ENCODE data around the gene AKNA.

AKNA gene

DNA sequence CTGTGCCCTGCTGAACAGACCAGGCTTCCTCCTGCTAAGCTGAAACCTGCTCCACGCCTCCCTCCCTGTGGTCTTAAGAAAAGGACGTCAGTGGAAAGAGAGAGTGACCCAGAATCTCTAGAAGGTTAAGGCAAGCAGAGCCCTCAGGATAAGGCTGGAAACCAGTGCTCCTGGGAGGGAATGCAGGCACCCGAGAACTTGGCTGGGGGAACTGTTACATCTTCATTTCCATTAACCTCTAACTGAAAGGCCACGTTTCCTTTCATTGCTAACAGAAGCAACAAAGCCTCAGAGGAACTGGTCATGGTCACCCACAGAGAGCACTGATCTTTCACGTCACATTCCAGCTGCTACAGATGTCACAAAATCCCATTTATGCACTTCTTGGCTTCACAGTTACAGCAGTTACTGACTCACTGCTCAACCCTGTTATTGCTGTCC, 26.1 kb upstream of the AKNA start:
- H3K27ac ChIP-seq (ENCODE audit: poor library complexity, severe bottlenecking), result no peak overlapping the region
- no peaks in the 10 kb centered on the region for H3K4me1 ChIP-seq (ENCODE audit: insufficient read depth, poor library complexity, severe bottlenecking)
- DNase-seq (ENCODE audit: low spot score) (no peak), ATAC-seq (ENCODE audit: low read depth) (no peak)
- TF ChIP-seq, protein P1, sequence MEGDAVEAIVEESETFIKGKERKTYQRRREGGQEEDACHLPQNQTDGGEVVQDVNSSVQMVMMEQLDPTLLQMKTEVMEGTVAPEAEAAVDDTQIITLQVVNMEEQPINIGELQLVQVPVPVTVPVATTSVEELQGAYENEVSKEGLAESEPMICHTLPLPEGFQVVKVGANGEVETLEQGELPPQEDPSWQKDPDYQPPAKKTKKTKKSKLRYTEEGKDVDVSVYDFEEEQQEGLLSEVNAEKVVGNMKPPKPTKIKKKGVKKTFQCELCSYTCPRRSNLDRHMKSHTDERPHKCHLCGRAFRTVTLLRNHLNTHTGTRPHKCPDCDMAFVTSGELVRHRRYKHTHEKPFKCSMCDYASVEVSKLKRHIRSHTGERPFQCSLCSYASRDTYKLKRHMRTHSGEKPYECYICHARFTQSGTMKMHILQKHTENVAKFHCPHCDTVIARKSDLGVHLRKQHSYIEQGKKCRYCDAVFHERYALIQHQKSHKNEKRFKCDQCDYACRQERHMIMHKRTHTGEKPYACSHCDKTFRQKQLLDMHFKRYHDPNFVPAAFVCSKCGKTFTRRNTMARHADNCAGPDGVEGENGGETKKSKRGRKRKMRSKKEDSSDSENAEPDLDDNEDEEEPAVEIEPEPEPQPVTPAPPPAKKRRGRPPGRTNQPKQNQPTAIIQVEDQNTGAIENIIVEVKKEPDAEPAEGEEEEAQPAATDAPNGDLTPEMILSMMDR (IDR thresholded peaks at IDR 0.05; ENCODE audit: poor library complexity, severe bottlenecking), result no peak
- H3K9me3 ChIP-seq (ENCODE audit: severe bottlenecking), result no peaks in the 10 kb centered on the region
- no peaks in the 10 kb centered on the region for H3K27me3 ChIP-seq (ENCODE audit: insufficient read depth, poor library complexity, severe bottlenecking)
- no peak overlapping the region for H3K4me3 ChIP-seq (ENCODE audit: severe bottlenecking)
- H3K36me3 ChIP-seq (ENCODE audit: low read depth), result no peaks in the 10 kb centered on the region

- no peaks in the 10 kb centered on the region for H3K27me3 ChIP-seq (ENCODE audit: insufficient read depth, poor library complexity, severe bottlenecking)
- H3K27ac ChIP-seq (ENCODE audit: poor library complexity, severe bottlenecking), result no peak overlapping the region
- ATAC-seq (ENCODE audit: low read depth) (no peak), DNase-seq (ENCODE audit: low spot score) (no peak)
- no peaks in the 10 kb centered on the region for H3K4me1 ChIP-seq (ENCODE audit: insufficient read depth, poor library complexity, severe bottlenecking)
- H3K9me3 ChIP-seq (ENCODE audit: severe bottlenecking), result no peaks in the 10 kb centered on the region
- no peak overlapping the region for H3K4me3 ChIP-seq (ENCODE audit: severe bottlenecking)
- TF ChIP-seq, protein P1 (IDR thresholded peaks at IDR 0.05; ENCODE audit: poor library complexity, severe bottlenecking), result no peak
- H3K36me3 ChIP-seq (ENCODE audit: low read depth), result no peaks in the 10 kb centered on the region
Observed at GRCh38 chr9:114412048-114412683, 24.4 kb upstream of the AKNA start.

DNA sequence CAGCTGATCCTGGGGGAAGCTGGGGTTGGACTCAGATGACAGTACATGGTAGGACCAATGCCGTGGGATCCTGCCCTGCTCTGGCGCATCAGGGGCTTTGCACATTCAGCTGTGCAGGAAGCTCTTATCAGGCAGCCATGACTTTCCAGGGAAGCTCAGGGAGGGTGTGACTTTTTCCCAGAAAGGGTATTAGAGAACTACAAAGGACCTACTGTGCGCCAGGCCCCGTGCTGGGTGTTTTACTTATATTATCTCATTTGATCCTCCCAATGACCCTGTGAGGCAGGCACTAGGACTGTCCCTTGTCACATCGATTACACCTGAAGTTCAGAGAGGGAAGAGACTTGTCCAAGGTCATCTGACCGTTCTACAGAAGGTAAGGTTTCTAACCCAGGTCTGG, 23.7 kb upstream of the AKNA start:
- Histone ChIP-seq H3K27ac (ENCODE audit: poor library complexity, severe bottlenecking) (no peak overlapping the region), H3K36me3 (ENCODE audit: low read depth) (no peaks in the 10 kb centered on the region), H3K27me3 (ENCODE audit: insufficient read depth, poor library complexity, severe bottlenecking) (no peaks in the 10 kb centered on the region), H3K4me1 (ENCODE audit: insufficient read depth, poor library complexity, severe bottlenecking) (no peaks in the 10 kb centered on the region), H3K9me3 (ENCODE audit: severe bottlenecking) (no peaks in the 10 kb centered on the region), H3K4me3 (ENCODE audit: severe bottlenecking) (no peak overlapping the region)
- ATAC-seq (ENCODE audit: low read depth), result no peak
- TF ChIP-seq, protein P1 (IDR thresholded peaks at IDR 0.05; ENCODE audit: poor library complexity, severe bottlenecking), result no peak
- DNase-seq (ENCODE audit: low spot score), result no peak

DNA sequence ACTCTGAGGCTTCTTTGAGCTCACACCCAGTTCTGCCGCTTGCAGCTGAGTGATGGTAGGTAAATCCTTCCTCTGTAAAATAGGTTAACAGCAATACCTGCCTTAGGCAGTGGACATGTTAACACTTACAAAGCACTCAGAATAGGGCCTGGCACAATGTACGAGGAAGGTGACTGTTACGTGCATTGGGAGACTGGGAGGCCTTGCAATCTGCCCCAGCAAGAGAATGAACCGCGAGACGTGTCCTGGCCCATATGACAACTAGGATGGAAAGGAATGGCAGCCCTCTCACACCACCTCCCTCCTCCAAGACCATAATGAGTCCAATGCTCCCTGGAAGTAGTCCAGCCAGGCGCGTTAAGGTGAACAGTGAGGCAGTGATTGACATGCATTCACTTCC, 23.1 kb upstream of the AKNA start:
- no peaks in the 10 kb centered on the region for H3K36me3 ChIP-seq (ENCODE audit: low read depth)
- H3K4me1 ChIP-seq (ENCODE audit: insufficient read depth, poor library complexity, severe bottlenecking), result no peaks in the 10 kb centered on the region
- DNase-seq (ENCODE audit: low spot score) (no peak), ATAC-seq (ENCODE audit: low read depth) (peak; percentile 50)
- H3K27me3 ChIP-seq (ENCODE audit: insufficient read depth, poor library complexity, severe bottlenecking), result no peaks in the 10 kb centered on the region
- H3K27ac ChIP-seq (ENCODE audit: poor library complexity, severe bottlenecking), result no peak overlapping the region
- H3K9me3 ChIP-seq (ENCODE audit: severe bottlenecking), result no peaks in the 10 kb centered on the region
- TF ChIP-seq, protein P1 (IDR thresholded peaks at IDR 0.05; ENCODE audit: poor library complexity, severe bottlenecking), result no peak
- H3K4me3 ChIP-seq (ENCODE audit: severe bottlenecking), result no peak overlapping the region

DNA sequence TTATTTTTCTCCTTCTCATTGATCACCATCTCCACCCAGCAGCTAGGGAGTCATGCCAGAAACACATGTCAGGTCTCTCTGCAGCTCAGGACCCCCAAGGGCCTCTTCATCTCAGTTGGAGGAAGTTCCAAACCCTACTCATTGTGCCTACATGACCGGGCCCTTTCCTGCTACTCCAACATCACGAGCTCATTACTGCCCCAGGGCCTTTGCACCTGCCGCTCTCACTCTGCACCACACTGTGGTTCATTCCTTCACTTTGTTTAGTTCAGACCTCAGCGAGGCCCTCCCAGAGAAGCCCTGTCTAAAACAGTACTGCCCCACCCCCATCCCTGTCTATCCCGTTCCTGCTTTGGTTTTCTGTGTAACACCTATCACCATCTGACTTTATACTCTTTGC, 22.1 kb upstream of the AKNA start:
- Histone ChIP-seq H3K9me3 (ENCODE audit: severe bottlenecking) (no peaks in the 10 kb centered on the region), H3K4me1 (ENCODE audit: insufficient read depth, poor library complexity, severe bottlenecking) (no peaks in the 10 kb centered on the region), H3K27me3 (ENCODE audit: insufficient read depth, poor library complexity, severe bottlenecking) (no peaks in the 10 kb centered on the region), H3K36me3 (ENCODE audit: low read depth) (no peaks in the 10 kb centered on the region), H3K27ac (ENCODE audit: poor library complexity, severe bottlenecking) (no peak overlapping the region), H3K4me3 (ENCODE audit: severe bottlenecking) (no peak overlapping the region)
- DNase-seq (ENCODE audit: low spot score), result no peak
- TF ChIP-seq, protein P1 (IDR thresholded peaks at IDR 0.05; ENCODE audit: poor library complexity, severe bottlenecking), result no peak
- ATAC-seq (ENCODE audit: low read depth), result no peak
